DMS 273 treated with DMSO at 0.1 percent for 48 hours (cell line): Measurements from ENCODE around the gene DNTT.
"Not testable (repeated sequence)": the region's sequence is repeated elsewhere in the genome, so short reads cannot be mapped to it uniquely, and the experiment has no call there.

ENCODE experiments used
- DNase-seq: peaks from one replicate; lab custom pipeline; 2025; lab: John Stamatoyannopoulos, UW

Gene DNTT

GRCh38 chr10:96276426-96276825 lies 27.8 kb upstream of the DNTT start:
- no peak for DNase-seq

- DNase-seq = no peak
Observed at GRCh38 chr10:96276831-96277230, 27.4 kb upstream of the DNTT start.

GRCh38 chr10:96279191-96279641 lies 25.0 kb upstream of the DNTT start:
- DNase-seq = no peak

- DNase-seq = no peak
Observed at GRCh38 chr10:96280859-96281258, 23.4 kb upstream of the DNTT start.

GRCh38 chr10:96281444-96282029 lies 22.7 kb upstream of the DNTT start:
- DNase-seq = no peak

GRCh38 chr10:96283351-96283750 lies 20.9 kb upstream of the DNTT start:
- DNase-seq = no peak

GRCh38 chr10:96283756-96284155 lies 20.5 kb upstream of the DNTT start:
- DNase-seq = no peak

- no peak for DNase-seq
Observed at GRCh38 chr10:96285331-96285752, 18.9 kb upstream of the DNTT start.

- DNase-seq = peak; percentile 25
Observed at GRCh38 chr10:96287392-96288105, 16.7 kb upstream of the DNTT start.

- no peak for DNase-seq
Observed at GRCh38 chr10:96288151-96288621, 16.0 kb upstream of the DNTT start.

GRCh38 chr10:96289218-96289910 lies 14.9 kb upstream of the DNTT start:
- no peak for DNase-seq

GRCh38 chr10:96290368-96291133 lies 13.7 kb upstream of the DNTT start:
- no peak for DNase-seq

- no peak for DNase-seq
Observed at GRCh38 chr10:96292971-96293920, 11.0 kb upstream of the DNTT start.

GRCh38 chr10:96295475-96295874 lies 8.8 kb upstream of the DNTT start:
- DNase-seq = no peak

- DNase-seq = no peak
Observed at GRCh38 chr10:96297486-96297885, 6.7 kb upstream of the DNTT start.

- no peak for DNase-seq
Observed at GRCh38 chr10:96298362-96298761, 5.9 kb upstream of the DNTT start.

GRCh38 chr10:96299383-96299782 lies 4.9 kb upstream of the DNTT start:
- no peak for DNase-seq

- no peak for DNase-seq
Observed at GRCh38 chr10:96301616-96302015, 2.6 kb upstream of the DNTT start.

GRCh38 chr10:96305019-96305418 lies 785 bp downstream of the DNTT start:
- no peak for DNase-seq

GRCh38 chr10:96306516-96306915 lies 2.3 kb downstream of the DNTT start:
- DNase-seq = peak; percentile 68

- DNase-seq = not testable (repeated sequence)
Observed at GRCh38 chr10:96308854-96309253, 4.6 kb downstream of the DNTT start.
